Mucosa of descending colon (tissue), 3 donors: ENCODE results near the gene PTPRE. TPM values are rescaled to one million over a fixed set of nuclear protein-coding genes. Genes with fewer than 3 reads are reported as not detected.
A peak's percentile ranks its signal among the peaks of the same experiment; 100 is the strongest.

ENCODE experiments used
- ATAC-seq: fragments of 200-7000 bp; cut with Tn5 transposase; one replicate; pipeline ENCODE4 v1.9.1; 2020; ENCODE audit warnings: mild to moderate bottlenecking, moderate library complexity
- DNase-seq, 3 donors: peaks; one replicate each; pipeline ENCODE4 v3.0.0-alpha.2; 2020
- H3K36me3 ChIP-seq: fragments of 200-600 bp; one replicate; pipeline ENCODE4 v1.8.0; 2021; ENCODE audit warnings: low read depth, mild to moderate bottlenecking
- H3K4me1 ChIP-seq: fragments of 200-600 bp; one replicate; pipeline ENCODE4 v1.8.0; 2021; ENCODE audit warnings: low read depth, mild to moderate bottlenecking
- H3K4me3 ChIP-seq: fragments of 200-600 bp; one replicate; pipeline ENCODE4 v1.8.0; 2021; ENCODE audit warnings: mild to moderate bottlenecking
- H3K9me3 ChIP-seq: fragments of 200-600 bp; one replicate; pipeline ENCODE4 v1.8.0; 2021; ENCODE audit warnings: mild to moderate bottlenecking
- intact Hi-C, 2 donors: fragments of 100-400 bp; cut with DNase I in 1 of 2; cut with micrococcal nuclease in 1 of 2; formaldehyde crosslinking; loops; one replicate each; pipeline versions ENCODE4 v1.11.0 to v1.11.1; 2022; cut with DNase I, micrococcal nuclease
- total RNA-seq, 3 donors: library from RNA; stranded (reverse); fragmentation: NEBNext Ultra II Directional in 2 of 3; extraction: Animal tissue kit (Norgen Biotek cat#: 25700) in 2 of 3; gene quantifications; one replicate each; pipeline versions ENCODE4 v1.2.1 to v1.2.4, GENCODE V29; 2021 to 2023
- TF ChIP-seq, protein P1 (sequence below): fragments of 200-600 bp; IDR thresholded peaks from one replicate; pipeline ENCODE4 v1.8.0; 2022; ENCODE audit warnings: antibody characterized with exemption, mild to moderate bottlenecking
- donor health status: DM: no; HTN: no; CAD: no; lungs with moderate emphysema.
- donor health status: DM: no; HTN: no; CAD: no.
- donor health status: DM: no; HTN: yes; CAD: no.

PTPRE gene
- total RNA-seq, 3 donors from 2014 or later = 28.8 to 33.6 (median 32.5) TPM

DNA sequence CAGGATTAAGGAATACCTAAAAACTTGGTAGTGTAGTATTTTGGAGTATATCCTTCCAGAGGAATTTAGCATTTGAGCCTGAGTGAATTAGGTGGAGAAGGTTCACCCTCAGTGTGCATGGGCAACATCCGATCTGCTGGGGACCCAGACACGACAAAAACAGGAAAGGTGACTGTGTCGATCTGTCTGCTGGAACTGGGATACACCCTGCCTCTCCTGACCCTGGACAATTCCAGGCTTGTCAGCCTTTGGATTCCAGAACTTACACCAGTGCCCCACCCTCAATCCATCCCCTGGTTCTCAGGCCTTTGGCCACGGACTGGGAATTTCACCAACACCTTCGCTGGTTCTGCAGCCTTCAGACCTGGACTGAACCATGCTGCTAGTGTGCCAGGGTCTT is 41.9 kb downstream of the PTPRE start:
- ATAC-seq = no peak
- Histone ChIP-seq H3K4me1 (peaks cover 9% of the 10 kb centered on the region), H3K36me3 (no peaks in the 10 kb centered on the region), H3K9me3 (no peaks in the 10 kb centered on the region), H3K4me3 (no peak overlapping the region)
- no peak for DNase-seq
- TF ChIP-seq, protein P1, sequence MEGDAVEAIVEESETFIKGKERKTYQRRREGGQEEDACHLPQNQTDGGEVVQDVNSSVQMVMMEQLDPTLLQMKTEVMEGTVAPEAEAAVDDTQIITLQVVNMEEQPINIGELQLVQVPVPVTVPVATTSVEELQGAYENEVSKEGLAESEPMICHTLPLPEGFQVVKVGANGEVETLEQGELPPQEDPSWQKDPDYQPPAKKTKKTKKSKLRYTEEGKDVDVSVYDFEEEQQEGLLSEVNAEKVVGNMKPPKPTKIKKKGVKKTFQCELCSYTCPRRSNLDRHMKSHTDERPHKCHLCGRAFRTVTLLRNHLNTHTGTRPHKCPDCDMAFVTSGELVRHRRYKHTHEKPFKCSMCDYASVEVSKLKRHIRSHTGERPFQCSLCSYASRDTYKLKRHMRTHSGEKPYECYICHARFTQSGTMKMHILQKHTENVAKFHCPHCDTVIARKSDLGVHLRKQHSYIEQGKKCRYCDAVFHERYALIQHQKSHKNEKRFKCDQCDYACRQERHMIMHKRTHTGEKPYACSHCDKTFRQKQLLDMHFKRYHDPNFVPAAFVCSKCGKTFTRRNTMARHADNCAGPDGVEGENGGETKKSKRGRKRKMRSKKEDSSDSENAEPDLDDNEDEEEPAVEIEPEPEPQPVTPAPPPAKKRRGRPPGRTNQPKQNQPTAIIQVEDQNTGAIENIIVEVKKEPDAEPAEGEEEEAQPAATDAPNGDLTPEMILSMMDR = no peak
- intact Hi-C loops = no loop called here

DNA sequence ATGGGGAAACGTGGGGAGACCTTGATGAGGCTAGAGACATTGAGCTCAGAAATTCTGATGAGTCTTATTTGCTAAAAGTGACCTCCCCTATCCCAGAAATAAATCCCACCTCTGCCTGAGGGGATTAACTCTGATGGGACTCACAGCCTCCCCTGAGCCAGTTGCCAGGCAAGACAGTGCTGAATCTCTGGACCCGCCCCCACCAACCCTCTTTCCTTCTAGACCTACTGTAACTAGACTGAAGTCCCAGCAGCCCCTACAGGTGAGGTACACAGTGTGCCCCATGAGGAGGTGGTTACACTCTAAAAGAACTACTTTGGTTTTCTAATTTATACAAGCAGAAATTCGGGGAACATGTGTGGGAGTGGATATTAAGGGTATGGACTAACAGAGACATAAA is 42.9 kb downstream of the PTPRE start:
- no peaks in the 10 kb centered on the region for H3K9me3 ChIP-seq
- no peak overlapping the region for H3K4me3 ChIP-seq
- intact Hi-C loops = no loop called here
- peaks cover 9% of the 10 kb centered on the region for H3K4me1 ChIP-seq
- TF ChIP-seq, protein P1 = no peak
- no peak for ATAC-seq
- no peak for DNase-seq
- no peaks in the 10 kb centered on the region for H3K36me3 ChIP-seq

DNA sequence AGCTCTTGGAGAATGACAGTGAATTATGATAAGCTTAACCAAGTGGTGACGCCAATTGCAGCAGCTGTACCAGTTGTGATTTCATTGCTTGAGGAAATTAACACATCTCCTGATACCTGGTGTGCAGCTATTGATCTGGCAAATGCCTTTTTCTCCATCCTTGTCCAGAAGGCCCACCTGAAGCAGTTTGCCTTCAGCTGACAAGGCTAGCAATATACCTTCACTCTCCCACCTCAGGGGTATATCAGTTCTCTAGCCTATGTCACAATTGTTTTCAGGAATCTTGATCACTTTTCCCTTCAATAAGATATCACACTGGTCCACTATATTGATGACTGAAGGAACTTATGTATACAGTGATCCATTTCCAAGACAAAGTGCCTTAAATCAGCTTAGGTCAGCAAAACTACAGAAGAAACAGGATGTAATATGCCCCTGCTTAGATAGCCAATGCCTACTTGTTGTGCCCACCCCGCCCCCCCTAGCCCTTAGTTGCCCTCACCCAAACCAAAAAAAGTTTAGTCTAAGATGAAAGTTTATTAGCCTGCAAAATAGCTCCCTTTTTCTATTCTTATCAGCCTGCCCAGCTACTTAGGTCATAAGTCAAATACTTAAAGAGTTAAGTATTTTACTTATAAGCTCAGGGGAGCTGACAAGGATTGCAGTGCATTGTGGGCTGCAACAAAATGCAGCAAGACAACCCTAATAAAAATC is 45.1 kb downstream of the PTPRE start:
- Histone ChIP-seq H3K4me1 (no peaks in the 10 kb centered on the region), H3K36me3 (no peaks in the 10 kb centered on the region), H3K9me3 (no peaks in the 10 kb centered on the region), H3K4me3 (no peak overlapping the region)
- TF ChIP-seq, protein P1 = no peak
- DNase-seq (no peak), ATAC-seq (no peak)
- intact Hi-C loops = no loop called here

DNA sequence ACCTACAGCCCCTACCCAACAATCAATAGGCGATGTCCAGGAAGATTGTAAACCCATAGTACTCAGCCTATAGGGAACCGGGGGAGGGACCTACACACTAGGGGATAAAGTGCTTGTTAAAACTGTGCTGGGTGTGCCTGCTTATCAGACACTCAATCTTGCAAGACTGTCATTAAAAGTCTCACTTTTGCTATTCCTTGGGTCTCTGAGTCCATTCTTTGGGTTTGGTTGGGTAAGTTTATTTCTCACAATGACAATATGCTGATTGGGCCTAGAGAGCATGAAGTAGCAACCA is 45.6 kb downstream of the PTPRE start:
- intact Hi-C loops = no loop called here
- no peaks in the 10 kb centered on the region for H3K36me3 ChIP-seq
- H3K4me3 ChIP-seq = no peak overlapping the region
- TF ChIP-seq, protein P1 = no peak
- no peak for DNase-seq
- H3K9me3 ChIP-seq = no peaks in the 10 kb centered on the region
- ATAC-seq = peak; percentile 59
- H3K4me1 ChIP-seq = no peaks in the 10 kb centered on the region

DNA sequence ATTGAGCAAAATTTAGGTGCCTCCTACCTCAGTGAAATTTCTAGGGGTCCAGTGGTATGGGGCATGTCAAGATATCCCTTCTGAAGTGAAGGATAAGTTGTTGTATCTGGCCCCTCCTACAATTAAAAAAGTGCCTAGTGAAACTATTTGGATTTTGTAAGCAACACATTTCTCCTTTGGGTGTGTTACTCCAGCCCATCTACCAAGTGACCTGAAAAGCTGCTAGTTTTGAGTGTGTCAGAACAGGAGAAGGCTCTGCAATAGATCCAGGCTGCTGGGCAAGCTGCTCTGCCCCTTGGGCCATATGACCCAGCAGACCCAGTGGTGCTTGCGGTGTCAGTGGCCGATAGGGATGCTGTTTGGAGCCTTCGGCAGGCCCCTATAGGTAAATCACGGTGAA is 46.0 kb downstream of the PTPRE start:
- Histone ChIP-seq H3K4me3 (no peak overlapping the region), H3K36me3 (no peaks in the 10 kb centered on the region), H3K4me1 (no peaks in the 10 kb centered on the region), H3K9me3 (no peaks in the 10 kb centered on the region)
- intact Hi-C loops = no loop called here
- DNase-seq (no peak), ATAC-seq (no peak)
- TF ChIP-seq, protein P1 = no peak

DNA sequence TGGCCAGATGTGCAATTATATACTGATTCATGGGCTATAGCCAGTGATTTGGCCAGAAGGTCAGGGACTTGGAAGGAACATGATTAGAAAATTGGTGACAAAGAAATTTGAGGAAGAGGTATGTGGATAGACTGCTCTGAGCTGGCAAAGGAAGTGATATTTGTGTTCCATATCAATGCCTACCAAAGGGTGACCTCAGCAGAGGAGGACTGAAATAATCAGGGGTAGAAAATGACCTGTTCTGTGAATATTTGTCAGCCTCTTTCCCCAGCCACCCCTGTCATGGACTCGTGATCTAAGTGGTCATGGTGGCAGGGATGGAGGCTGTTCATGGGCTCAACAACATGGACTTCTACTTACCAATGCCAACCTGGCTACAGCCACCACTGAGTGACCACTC is 47.0 kb downstream of the PTPRE start:
- no peak overlapping the region for H3K4me3 ChIP-seq
- no peaks in the 10 kb centered on the region for H3K36me3 ChIP-seq
- H3K4me1 ChIP-seq = no peaks in the 10 kb centered on the region
- TF ChIP-seq, protein P1 = no peak
- DNase-seq (no peak), ATAC-seq (no peak)
- H3K9me3 ChIP-seq = no peaks in the 10 kb centered on the region
- intact Hi-C loops = no loop called here
